Activated T-helper 1 cell treated with anti-CD3 and anti-CD28 coated beads, Interleukin-12 subunit alpha, Interleukin-12 subunit beta, Interleukin-2, Interleukin-4 antibody, amounts not matched to agents 30 ng/mL and 10 ng/mL and 1 ng/mL, durations not matched to agents 14 hours and 24 hours and 36 hours (primary cell): ENCODE measurements around the gene STXBP3. TPM values are rescaled to one million over a fixed set of nuclear protein-coding genes. Genes with fewer than 3 reads are reported as not detected.
"Not testable (repeated sequence)": the region's sequence is repeated elsewhere in the genome, so short reads cannot be mapped to it uniquely, and the experiment has no call there.

ENCODE experiments used
- DNase-seq: peaks from one replicate; pipeline ENCODE4 v3.0.0; 2021; ENCODE audit warnings: low spot score
- H3K27ac Mint-ChIP-seq: one replicate; pipeline ENCODE4 v1.8.0; 2021; ENCODE audit warnings: mild to moderate bottlenecking, mixed read lengths
- H3K27me3 Mint-ChIP-seq: one replicate; pipeline ENCODE4 v1.8.0; 2022; ENCODE audit warnings: mild to moderate bottlenecking, moderate library complexity, mixed read lengths; ENCODE audit not compliant: insufficient read depth
- H3K36me3 Mint-ChIP-seq: one replicate; pipeline ENCODE4 v1.8.0; 2021; ENCODE audit warnings: low read depth, mixed read lengths
- H3K4me1 Mint-ChIP-seq: one replicate; pipeline ENCODE4 v1.8.0; 2021; ENCODE audit warnings: low read depth, mixed read lengths
- H3K4me3 Mint-ChIP-seq: one replicate; pipeline ENCODE4 v1.8.0; 2021; ENCODE audit warnings: mild to moderate bottlenecking, moderate library complexity, mixed read lengths
- H3K9me3 Mint-ChIP-seq: one replicate; pipeline ENCODE4 v1.8.0; 2021; ENCODE audit warnings: mixed read lengths
- intact Hi-C: fragments of 100-400 bp; cut with micrococcal nuclease; formaldehyde crosslinking; loops from one replicate; pipeline ENCODE4 v1.15.1; 2024
- total RNA-seq: library from RNA; stranded (reverse); gene quantifications from 2 replicates; pipeline ENCODE4 v1.2.3, GENCODE V29; 2022

Gene STXBP3
- total RNA-seq, 1 donor from 2014 or later, result 39.6 TPM

DNA sequence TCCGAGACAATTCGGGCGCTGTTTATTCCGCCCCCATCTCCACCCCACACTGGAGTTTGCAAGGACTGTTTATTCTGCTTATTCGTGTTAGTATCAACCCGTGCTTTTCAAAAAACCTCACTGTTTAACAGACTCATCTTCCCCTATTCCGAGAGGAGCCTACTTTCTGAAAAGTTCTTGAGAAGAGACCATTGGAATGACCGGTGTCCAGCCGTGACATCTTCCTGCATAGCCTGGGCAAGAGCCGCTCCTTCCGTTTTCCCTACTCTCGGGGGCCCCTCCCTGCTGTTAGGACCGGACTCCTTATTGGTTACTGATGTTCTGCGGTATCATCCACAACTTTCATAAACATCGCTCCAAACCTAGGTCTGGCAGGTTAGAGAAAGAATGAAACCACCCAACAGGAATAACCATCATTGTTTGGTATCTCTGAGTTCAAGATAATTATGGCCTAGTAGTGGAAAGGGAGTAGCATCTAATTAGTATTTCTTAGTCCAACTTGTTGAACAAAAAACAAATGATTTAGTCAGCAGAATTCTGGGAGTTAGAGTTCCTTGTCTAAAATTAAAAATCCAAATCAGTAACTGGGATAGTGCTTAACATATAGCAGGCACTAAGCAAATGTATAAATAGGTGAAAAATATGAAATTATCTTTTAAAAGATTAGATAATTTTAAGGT lies 837 bp downstream of the STXBP3 start:
- Mint-ChIP-seq H3K27ac (peak overlapping the region; percentile 94), H3K36me3 (peaks cover 14% of the 10 kb centered on the region), H3K27me3 (peaks cover 3% of the 10 kb centered on the region), H3K9me3 (no peaks in the 10 kb centered on the region), H3K4me1 (peaks cover 35% of the 10 kb centered on the region), H3K4me3 (peak overlapping the region; percentile 97)
- intact Hi-C loops, result loop anchor here (1.0 to 5.0 kb wide), 8 partner anchors 8 to 343 kb away; partner anchors contain the start of gene TMEM167B
- peak; percentile 32 for DNase-seq

DNA sequence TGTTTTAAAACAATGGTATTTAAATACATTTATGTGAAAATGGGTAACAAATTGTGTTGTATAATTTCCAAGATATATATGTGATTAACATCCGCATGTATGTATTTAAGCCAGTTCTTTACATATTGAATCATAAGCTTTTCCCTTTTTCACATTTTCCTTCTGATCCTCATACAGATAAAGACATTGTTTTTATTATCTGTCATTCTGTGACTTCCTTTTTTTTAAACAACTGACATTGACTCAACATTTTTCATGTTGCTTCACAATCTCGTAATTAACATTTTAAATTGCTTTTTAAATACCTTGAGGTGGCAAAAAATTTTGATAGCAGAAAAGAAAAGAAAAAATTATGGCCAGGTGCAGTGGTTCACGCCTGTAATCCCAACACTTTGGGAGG lies 1.4 kb downstream of the STXBP3 start:
- DNase-seq, result no peak
- intact Hi-C loops, result loop anchor here (1.0 to 5.0 kb wide), 8 partner anchors 7 to 343 kb away; partner anchors contain the start of gene TMEM167B
- Mint-ChIP-seq H3K4me1 (peaks cover 40% of the 10 kb centered on the region), H3K4me3 (peak overlapping the region; percentile 40), H3K27ac (no peak overlapping the region), H3K9me3 (no peaks in the 10 kb centered on the region), H3K27me3 (peaks cover 3% of the 10 kb centered on the region), H3K36me3 (peaks cover 19% of the 10 kb centered on the region)

DNA sequence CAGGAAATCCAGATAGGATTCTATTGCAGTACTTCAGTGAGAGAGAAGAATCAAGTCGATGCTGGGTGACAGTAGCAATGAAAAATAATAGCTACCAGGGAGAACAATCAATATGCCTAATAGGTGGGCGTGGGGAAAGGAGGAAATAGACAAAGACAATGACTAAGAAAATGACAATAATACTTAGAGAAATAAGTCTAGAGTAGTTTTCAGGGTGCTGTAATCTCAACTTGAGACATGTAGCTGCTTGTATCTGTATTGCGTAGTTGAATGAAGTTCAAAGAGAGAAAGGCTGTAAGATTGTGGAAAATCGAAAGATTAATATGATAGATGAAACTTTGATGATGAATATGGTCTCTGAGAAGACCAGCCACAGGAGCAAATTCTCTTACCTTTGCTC lies 2.6 kb downstream of the STXBP3 start:
- no peak overlapping the region for H3K4me3 Mint-ChIP-seq
- no peak for DNase-seq
- H3K4me1 Mint-ChIP-seq, result peaks cover 42% of the 10 kb centered on the region
- no peak overlapping the region for H3K27ac Mint-ChIP-seq
- H3K36me3 Mint-ChIP-seq, result peaks cover 20% of the 10 kb centered on the region
- peaks cover 3% of the 10 kb centered on the region for H3K27me3 Mint-ChIP-seq
- intact Hi-C loops, result loop anchor here (5.0 kb wide), 1 partner anchor 237 kb away; no protein-coding TSS in a partner anchor
- H3K9me3 Mint-ChIP-seq, result no peaks in the 10 kb centered on the region

DNA sequence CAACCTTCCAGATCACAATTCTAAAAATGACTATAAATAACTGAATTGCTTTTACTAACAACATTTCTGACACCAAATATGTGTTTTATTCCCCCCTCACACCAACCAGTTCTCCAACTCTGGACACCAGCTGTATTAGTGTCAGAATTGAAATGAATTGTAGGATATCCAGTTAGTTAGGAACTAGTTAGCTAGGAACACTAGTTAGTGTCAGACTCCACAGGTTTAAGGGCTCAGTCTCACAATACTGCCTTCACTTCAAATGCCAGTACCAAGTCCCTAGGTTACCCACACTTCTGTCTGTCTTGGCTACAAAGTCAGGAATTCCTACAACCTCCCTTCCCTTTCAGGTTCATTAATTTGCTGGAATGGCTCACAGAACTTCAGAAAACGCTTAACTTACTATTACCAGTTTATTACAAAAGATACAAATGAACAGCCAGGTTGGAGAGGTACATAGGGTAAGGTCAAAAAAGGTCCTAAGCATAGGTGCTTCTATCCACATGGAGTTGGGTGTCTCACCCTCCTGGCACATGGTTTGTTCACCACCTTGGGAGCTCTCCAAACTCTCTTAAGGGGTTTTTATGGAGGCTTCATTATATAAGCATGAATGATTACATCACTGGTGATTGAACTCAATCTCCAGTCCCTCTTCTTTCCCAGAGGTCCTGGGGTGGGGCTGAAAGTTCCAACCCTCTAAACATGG lies 4.2 kb downstream of the STXBP3 start:
- H3K27ac Mint-ChIP-seq, result no peak overlapping the region
- H3K36me3 Mint-ChIP-seq, result peaks cover 26% of the 10 kb centered on the region
- no peak overlapping the region for H3K4me3 Mint-ChIP-seq
- intact Hi-C loops, result no loop called here
- no peaks in the 10 kb centered on the region for H3K9me3 Mint-ChIP-seq
- no peak for DNase-seq
- H3K4me1 Mint-ChIP-seq, result peaks cover 47% of the 10 kb centered on the region
- H3K27me3 Mint-ChIP-seq, result peaks cover 3% of the 10 kb centered on the region

DNA sequence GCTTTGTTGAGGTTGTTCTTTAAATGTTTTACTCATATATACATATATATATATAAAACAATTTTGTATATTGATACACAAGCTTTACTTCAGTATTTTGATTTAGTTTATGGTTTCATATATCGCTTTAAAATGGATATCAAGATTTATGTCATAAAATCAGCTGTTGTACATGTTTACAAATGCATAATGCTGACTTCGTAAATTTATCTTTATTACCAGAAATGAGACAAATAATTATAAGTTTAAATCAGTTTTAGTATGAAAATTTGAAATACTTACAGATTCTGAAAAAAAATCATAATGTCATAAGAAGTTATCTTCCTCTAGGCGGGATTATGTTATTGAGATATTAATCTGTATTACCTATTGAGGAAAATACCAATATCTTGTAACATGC lies 6.9 kb downstream of the STXBP3 start:
- H3K27ac Mint-ChIP-seq, result no peak overlapping the region
- peaks cover 38% of the 10 kb centered on the region for H3K4me1 Mint-ChIP-seq
- H3K9me3 Mint-ChIP-seq, result no peaks in the 10 kb centered on the region
- intact Hi-C loops, result no loop called here
- no peak for DNase-seq
- H3K27me3 Mint-ChIP-seq, result no peaks in the 10 kb centered on the region
- no peak overlapping the region for H3K4me3 Mint-ChIP-seq
- peaks cover 28% of the 10 kb centered on the region for H3K36me3 Mint-ChIP-seq

DNA sequence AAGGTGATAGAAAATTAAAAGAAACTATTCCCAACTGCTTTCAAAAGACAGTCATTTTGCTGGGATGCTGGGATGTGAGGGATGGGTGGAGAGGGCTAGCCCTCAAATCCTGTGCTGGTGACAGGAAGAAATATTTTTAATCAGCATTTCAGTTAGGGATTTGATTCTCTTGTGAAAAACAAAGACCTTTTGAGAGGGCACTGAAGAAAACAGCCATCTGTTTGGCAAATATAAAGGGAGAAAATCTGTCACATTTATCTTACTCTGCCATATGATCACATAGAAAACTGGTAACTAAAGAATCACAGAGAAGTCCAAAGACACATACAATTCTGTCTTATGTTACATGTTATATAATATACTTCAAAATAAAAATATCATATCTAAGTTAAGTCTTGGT lies 12.3 kb downstream of the STXBP3 start:
- Mint-ChIP-seq H3K36me3 (peaks cover 24% of the 10 kb centered on the region), H3K4me3 (no peak overlapping the region), H3K27me3 (no peaks in the 10 kb centered on the region), H3K9me3 (no peaks in the 10 kb centered on the region), H3K4me1 (peaks cover 8% of the 10 kb centered on the region), H3K27ac (no peak overlapping the region)
- no peak for DNase-seq
- intact Hi-C loops, result no loop called here

DNA sequence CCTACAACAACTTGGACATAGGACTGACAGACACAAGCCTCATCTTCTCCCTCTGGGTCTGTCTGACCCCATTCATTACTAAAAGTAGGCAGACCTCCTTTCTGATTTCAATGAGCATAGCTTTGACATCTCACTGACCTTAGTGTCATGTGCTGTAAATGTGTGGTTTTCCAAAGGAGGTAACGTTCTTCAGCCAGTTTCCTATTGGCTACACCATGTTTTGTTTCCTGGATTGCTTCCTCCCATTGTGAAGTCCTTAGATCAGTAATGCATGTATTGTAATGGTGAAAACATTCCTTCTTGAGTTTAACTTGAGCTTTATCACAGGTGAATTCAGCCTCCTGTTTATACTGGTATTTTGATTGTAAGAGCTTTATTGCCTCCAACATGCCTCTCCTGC lies 20.6 kb downstream of the STXBP3 start:
- intact Hi-C loops, result no loop called here
- no peaks in the 10 kb centered on the region for H3K9me3 Mint-ChIP-seq
- peaks cover 28% of the 10 kb centered on the region for H3K36me3 Mint-ChIP-seq

DNA sequence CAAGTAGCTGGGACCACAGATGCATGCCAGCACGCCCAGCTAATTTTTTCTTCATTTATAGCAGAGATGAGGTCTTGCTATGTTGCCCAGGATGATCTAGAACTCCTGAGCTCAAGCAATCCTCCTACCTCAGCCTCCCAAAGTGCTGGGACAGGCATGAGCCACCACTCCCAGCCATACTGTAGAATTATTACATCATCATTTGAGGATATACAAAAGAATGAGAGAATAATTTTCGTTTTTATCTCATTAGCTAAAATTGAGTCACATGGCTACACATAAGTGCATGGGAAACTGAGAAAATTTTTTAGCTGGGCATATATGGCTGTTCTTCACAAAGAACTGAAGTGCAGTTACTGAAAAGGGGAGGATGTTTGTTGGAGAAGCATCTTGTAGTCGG lies 21.2 kb downstream of the STXBP3 start:
- DNase-seq, result no peak
- intact Hi-C loops, result no loop called here
- Mint-ChIP-seq H3K4me3 (no peak overlapping the region), H3K9me3 (no peaks in the 10 kb centered on the region), H3K36me3 (peaks cover 28% of the 10 kb centered on the region), H3K27ac (no peak overlapping the region), H3K27me3 (no peaks in the 10 kb centered on the region), H3K4me1 (no peaks in the 10 kb centered on the region)

More for the DNA sequence above, 20.6 kb downstream of the STXBP3 start:
- H3K4me3 Mint-ChIP-seq, result no peak overlapping the region
- DNase-seq, result no peak
- H3K27ac Mint-ChIP-seq, result no peak overlapping the region
- no peaks in the 10 kb centered on the region for H3K27me3 Mint-ChIP-seq
- no peaks in the 10 kb centered on the region for H3K4me1 Mint-ChIP-seq

DNA sequence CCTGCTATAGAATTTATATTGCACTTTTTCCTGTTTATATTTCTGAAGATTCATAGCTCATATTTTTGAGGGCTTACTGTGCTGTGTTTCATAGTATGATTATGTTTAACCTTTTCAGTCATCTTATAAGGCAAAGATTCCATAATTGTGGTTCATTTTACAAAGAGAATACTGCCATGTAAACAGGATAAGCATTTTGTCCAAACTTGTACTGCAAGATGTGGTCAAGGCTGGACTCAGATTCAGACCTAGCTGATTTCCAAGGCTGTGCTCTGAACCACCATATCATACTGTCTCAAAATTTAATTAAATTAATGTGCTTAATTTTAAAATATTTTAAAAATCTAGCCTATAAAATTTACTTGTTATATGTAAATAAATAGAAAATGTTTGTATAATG lies 31.4 kb downstream of the STXBP3 start:
- H3K4me1 Mint-ChIP-seq, result no peaks in the 10 kb centered on the region
- intact Hi-C loops, result no loop called here
- no peak for DNase-seq
- H3K9me3 Mint-ChIP-seq, result no peaks in the 10 kb centered on the region
- H3K27ac Mint-ChIP-seq, result no peak overlapping the region
- H3K36me3 Mint-ChIP-seq, result peaks cover 37% of the 10 kb centered on the region
- H3K4me3 Mint-ChIP-seq, result no peak overlapping the region
- no peaks in the 10 kb centered on the region for H3K27me3 Mint-ChIP-seq

DNA sequence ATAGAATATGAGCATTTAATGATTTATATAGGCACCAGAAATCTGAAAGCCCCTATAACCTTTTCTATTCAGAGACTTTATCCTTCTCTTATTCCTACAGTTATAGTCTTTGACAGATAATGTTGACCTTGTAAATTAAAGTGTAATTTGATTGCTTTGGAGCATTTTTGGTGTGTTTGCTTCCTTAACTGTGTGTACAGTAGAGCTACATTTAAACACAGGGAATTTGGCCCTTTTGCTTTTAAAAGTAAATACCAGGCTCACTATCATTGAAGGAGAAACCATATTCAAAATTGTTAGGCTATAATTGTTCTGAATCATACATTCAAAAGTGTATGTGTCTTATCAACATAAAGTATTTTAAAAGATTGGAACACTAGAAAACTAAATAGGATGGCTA lies 33.0 kb downstream of the STXBP3 start:
- intact Hi-C loops, result no loop called here
- no peaks in the 10 kb centered on the region for H3K27me3 Mint-ChIP-seq
- peaks cover 41% of the 10 kb centered on the region for H3K36me3 Mint-ChIP-seq
- H3K4me3 Mint-ChIP-seq, result no peak overlapping the region
- DNase-seq, result no peak
- H3K9me3 Mint-ChIP-seq, result peaks cover 14% of the 10 kb centered on the region
- no peaks in the 10 kb centered on the region for H3K4me1 Mint-ChIP-seq
- H3K27ac Mint-ChIP-seq, result no peak overlapping the region

DNA sequence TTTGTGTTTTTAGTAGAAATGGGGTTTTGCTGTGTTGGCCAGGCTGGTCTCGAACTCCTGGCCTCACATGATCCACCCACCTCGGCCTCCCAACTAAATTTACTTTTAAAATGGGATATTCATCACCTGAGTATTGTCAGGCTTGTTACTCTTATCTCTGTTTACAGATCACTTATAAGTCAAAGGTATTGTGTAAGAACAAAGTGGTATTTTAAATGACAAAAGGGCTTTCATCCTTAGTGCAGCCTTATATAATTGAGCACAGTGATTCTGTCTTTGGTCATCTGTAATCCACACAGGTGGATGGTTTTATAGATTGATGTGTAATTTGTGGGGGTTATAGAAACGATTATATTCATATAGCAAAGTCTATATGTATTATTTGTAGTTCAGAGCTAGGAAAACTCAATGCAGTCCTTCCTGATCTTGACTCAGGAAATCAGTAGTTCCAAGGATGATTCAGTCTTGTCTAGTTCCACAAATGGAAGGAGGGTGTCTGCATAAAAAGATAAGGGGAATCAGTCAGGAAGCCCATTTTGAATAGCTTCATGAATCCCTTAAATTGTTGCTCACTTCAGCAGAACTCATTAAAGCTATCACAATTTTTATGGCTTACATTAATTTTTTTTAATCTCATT lies 34.6 kb downstream of the STXBP3 start:
- intact Hi-C loops, result no loop called here
- no peaks in the 10 kb centered on the region for H3K27me3 Mint-ChIP-seq
- H3K27ac Mint-ChIP-seq, result no peak overlapping the region
- peaks cover 30% of the 10 kb centered on the region for H3K9me3 Mint-ChIP-seq
- H3K36me3 Mint-ChIP-seq, result peaks cover 52% of the 10 kb centered on the region
- H3K4me1 Mint-ChIP-seq, result no peaks in the 10 kb centered on the region
- no peak for DNase-seq
- no peak overlapping the region for H3K4me3 Mint-ChIP-seq

DNA sequence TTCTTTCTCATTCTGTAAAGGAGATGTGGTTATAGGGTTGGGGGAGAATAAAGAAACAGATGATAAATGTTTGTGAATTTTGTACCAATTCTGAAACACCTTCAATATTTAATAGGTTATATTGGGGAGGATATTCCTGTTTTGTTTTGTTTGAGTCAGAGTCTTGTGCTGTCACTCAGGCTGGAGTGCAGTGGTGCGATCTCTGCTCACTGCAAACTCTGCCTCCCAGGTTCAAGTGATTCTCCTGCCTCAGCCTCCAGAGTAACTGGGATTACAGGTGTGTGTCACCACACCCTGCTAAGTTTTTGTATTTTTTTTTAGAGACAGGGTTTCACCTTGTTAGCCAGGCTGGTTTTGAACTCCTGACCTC lies 35.1 kb downstream of the STXBP3 start:
- H3K27ac Mint-ChIP-seq, H3K4me3 Mint-ChIP-seq, DNase-seq, H3K27me3 Mint-ChIP-seq, intact Hi-C loops, H3K4me1 Mint-ChIP-seq: not testable (repeated sequence)
- peaks cover 31% of the 10 kb centered on the region for H3K9me3 Mint-ChIP-seq
- peaks cover 57% of the 10 kb centered on the region for H3K36me3 Mint-ChIP-seq

DNA sequence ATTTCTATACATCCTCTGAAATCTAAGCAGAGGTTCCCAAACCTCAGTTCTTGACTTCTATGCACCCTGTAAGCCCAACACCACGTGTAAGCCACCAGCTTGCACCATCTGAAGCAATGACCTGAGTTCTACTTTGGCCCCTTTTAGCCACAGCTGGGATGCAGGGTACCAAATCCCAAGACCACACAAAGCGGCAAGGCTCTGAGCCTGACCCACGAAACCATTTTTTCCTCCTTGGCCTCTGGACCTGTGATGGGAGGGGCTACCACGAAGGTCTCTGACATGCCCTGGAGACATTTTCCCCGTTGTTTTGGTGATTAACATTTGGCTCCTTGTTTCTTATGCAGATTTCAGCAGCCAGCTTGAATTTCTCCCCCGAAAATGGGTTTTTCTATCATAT lies 38.8 kb downstream of the STXBP3 start:
- intact Hi-C loops, result no loop called here
- Mint-ChIP-seq H3K36me3 (peaks cover 61% of the 10 kb centered on the region), H3K9me3 (peaks cover 31% of the 10 kb centered on the region), H3K4me3 (no peak overlapping the region), H3K27ac (no peak overlapping the region), H3K4me1 (no peaks in the 10 kb centered on the region), H3K27me3 (no peaks in the 10 kb centered on the region)
- DNase-seq, result no peak
